SK-N-SH treated with all-trans-retinoic acid at 6 μM for 48 hours (cell line): Measurements from ENCODE around the gene GIMAP5.

Experiments
- ATAC-seq: fragments of 200-7000 bp; cut with Tn5 transposase; 3 replicates; pipeline ENCODE4 v1.9.1; 2020; ENCODE audit warnings: mild to moderate bottlenecking, moderate library complexity
- ARNTL ChIP-seq: fragments of 450-650 bp; formaldehyde crosslinking; IDR thresholded peaks from 2 replicates; pipeline ENCODE4 v1.5.0; 2020; ENCODE audit warnings: low read depth, mild to moderate bottlenecking, moderate library complexity, borderline replicate concordance
- BACH2 ChIP-seq: fragments of 250-450 bp; sonication (Bioruptor Pico); IDR thresholded peaks from 2 replicates; pipeline ENCODE4 v1.9.0; 2021; ENCODE audit warnings: mild to moderate bottlenecking, borderline replicate concordance
- CSDC2 ChIP-seq: fragments of 250-450 bp; sonication (Bioruptor Pico); IDR thresholded peaks from 2 replicates; pipeline ENCODE4 v1.5.0; 2020; ENCODE audit warnings: mild to moderate bottlenecking, moderate library complexity
- ESRRG ChIP-seq: fragments of 250-450 bp; sonication (Bioruptor Pico); IDR thresholded peaks from 2 replicates; pipeline ENCODE4 v1.6.1; 2021; ENCODE audit warnings: mild to moderate bottlenecking
- GLIS3 ChIP-seq: fragments of 250-450 bp; sonication (Bioruptor Pico); IDR thresholded peaks from 2 replicates; pipeline ENCODE4 v1.5.0; 2020; ENCODE audit warnings: mild to moderate bottlenecking, moderate library complexity
- ISL1 ChIP-seq: fragments of 250-450 bp; sonication (Bioruptor Pico); IDR thresholded peaks from 2 replicates; pipeline ENCODE4 v2.1.2; 2022; ENCODE audit warnings: mild to moderate bottlenecking, moderate library complexity
- OSR1 ChIP-seq: fragments of 250-450 bp; sonication (Bioruptor Pico); IDR thresholded peaks from 2 replicates; pipeline ENCODE4 v1.8.0; 2022; ENCODE audit warnings: moderate library complexity, mild to moderate bottlenecking, inconsistent platforms
- PATZ1 ChIP-seq: fragments of 250-450 bp; sonication (Bioruptor Pico); IDR thresholded peaks from 2 replicates; pipeline ENCODE4 v1.8.0; 2020; ENCODE audit warnings: mild to moderate bottlenecking, moderate library complexity, borderline replicate concordance
- POU6F1 ChIP-seq: fragments of 250-450 bp; sonication (Bioruptor Pico); IDR thresholded peaks from 2 replicates; pipeline ENCODE4 v1.8.0; 2021; ENCODE audit warnings: low read depth, mild to moderate bottlenecking, moderate library complexity, borderline replicate concordance
- PPARA ChIP-seq: fragments of 250-450 bp; sonication (Bioruptor Pico); IDR thresholded peaks from 2 replicates; pipeline ENCODE4 v1.5.0; 2020; ENCODE audit warnings: mild to moderate bottlenecking, borderline replicate concordance
- RARB ChIP-seq: fragments of 250-450 bp; sonication (Bioruptor Pico); IDR thresholded peaks from 2 replicates; pipeline ENCODE4 v1.8.0; 2021; ENCODE audit warnings: mild to moderate bottlenecking, moderate library complexity
- SNAI2 ChIP-seq: fragments of 250-450 bp; sonication (Bioruptor Pico); IDR thresholded peaks from 2 replicates; pipeline ENCODE4 v1.5.0; 2020; ENCODE audit warnings: mild to moderate bottlenecking, moderate library complexity
- TCF4 ChIP-seq: fragments of 250-450 bp; sonication (Bioruptor Pico); IDR thresholded peaks from 2 replicates; pipeline ENCODE4 v1.8.0; 2021; ENCODE audit warnings: mild to moderate bottlenecking, moderate library complexity, borderline replicate concordance
- TOX ChIP-seq: fragments of 250-450 bp; sonication (Bioruptor Pico); IDR thresholded peaks from 2 replicates; pipeline ENCODE4 v1.8.0; 2021; ENCODE audit warnings: mild to moderate bottlenecking, moderate library complexity, borderline replicate concordance
- ZC3H10 ChIP-seq: fragments of 250-450 bp; sonication (Bioruptor Pico); IDR thresholded peaks from 2 replicates; pipeline ENCODE4 v1.5.1; 2021; ENCODE audit warnings: mild to moderate bottlenecking, moderate library complexity
- ZFP3 ChIP-seq: fragments of 250-450 bp; sonication (Bioruptor Pico); IDR thresholded peaks from 2 replicates; pipeline ENCODE4 v1.5.0; 2020; ENCODE audit warnings: mild to moderate bottlenecking, moderate library complexity
- ZFP30 ChIP-seq: fragments of 450-650 bp; formaldehyde crosslinking; IDR thresholded peaks from 2 replicates; pipeline ENCODE4 v1.5.0; 2022; ENCODE audit warnings: mild to moderate bottlenecking, moderate library complexity
- ZNF70 ChIP-seq: fragments of 450-650 bp; formaldehyde crosslinking; IDR thresholded peaks from 2 replicates; pipeline ENCODE4 v1.5.0; 2020; ENCODE audit warnings: mild to moderate bottlenecking, moderate library complexity
- ZNF8 ChIP-seq: fragments of 450-650 bp; formaldehyde crosslinking; IDR thresholded peaks from 2 replicates; pipeline ENCODE4 v1.5.0; 2020; ENCODE audit warnings: mild to moderate bottlenecking, moderate library complexity
- TF ChIP-seq, protein P1 (sequence below): fragments of 250-450 bp; sonication (Bioruptor Pico); IDR thresholded peaks from 2 replicates; pipeline ENCODE4 v1.5.1; 2020; ENCODE audit warnings: low read depth, mild to moderate bottlenecking, moderate library complexity
- TF ChIP-seq, protein P2 (sequence below): fragments of 250-450 bp; sonication (Bioruptor Pico); IDR thresholded peaks from 2 replicates; pipeline ENCODE4 v1.5.1; 2021; ENCODE audit warnings: mild to moderate bottlenecking, moderate library complexity
- TF ChIP-seq, protein P3 (sequence below): fragments of 250-450 bp; sonication (Bioruptor Pico); IDR thresholded peaks from 2 replicates; pipeline ENCODE4 v1.5.0; 2020; ENCODE audit warnings: mild to moderate bottlenecking, moderate library complexity

Gene GIMAP5

GRCh38 chr7:150755473-150756099 is 18.4 kb downstream of the GIMAP5 start (continued):
- TF ChIP-seq, protein P1, sequence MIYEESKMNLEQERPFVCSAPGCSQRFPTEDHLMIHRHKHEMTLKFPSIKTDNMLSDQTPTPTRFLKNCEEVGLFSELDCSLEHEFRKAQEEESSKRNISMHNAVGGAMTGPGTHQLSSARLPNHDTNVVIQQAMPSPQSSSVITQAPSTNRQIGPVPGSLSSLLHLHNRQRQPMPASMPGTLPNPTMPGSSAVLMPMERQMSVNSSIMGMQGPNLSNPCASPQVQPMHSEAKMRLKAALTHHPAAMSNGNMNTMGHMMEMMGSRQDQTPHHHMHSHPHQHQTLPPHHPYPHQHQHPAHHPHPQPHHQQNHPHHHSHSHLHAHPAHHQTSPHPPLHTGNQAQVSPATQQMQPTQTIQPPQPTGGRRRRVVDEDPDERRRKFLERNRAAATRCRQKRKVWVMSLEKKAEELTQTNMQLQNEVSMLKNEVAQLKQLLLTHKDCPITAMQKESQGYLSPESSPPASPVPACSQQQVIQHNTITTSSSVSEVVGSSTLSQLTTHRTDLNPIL (CRISPR knock-in tag) = no peak
- TF ChIP-seq ZFP30 (CRISPR knock-in tag) (no peak), PATZ1 (CRISPR knock-in tag) (no peak), ESRRG (no peak), RARB (CRISPR knock-in tag) (no peak)

GRCh38 chr7:150756166-150756565 is 18.9 kb downstream of the GIMAP5 start:
- no peak for ATAC-seq
- no peak for TF ChIP-seq ZNF8 (CRISPR knock-in tag)
- TF ChIP-seq, protein P2, sequence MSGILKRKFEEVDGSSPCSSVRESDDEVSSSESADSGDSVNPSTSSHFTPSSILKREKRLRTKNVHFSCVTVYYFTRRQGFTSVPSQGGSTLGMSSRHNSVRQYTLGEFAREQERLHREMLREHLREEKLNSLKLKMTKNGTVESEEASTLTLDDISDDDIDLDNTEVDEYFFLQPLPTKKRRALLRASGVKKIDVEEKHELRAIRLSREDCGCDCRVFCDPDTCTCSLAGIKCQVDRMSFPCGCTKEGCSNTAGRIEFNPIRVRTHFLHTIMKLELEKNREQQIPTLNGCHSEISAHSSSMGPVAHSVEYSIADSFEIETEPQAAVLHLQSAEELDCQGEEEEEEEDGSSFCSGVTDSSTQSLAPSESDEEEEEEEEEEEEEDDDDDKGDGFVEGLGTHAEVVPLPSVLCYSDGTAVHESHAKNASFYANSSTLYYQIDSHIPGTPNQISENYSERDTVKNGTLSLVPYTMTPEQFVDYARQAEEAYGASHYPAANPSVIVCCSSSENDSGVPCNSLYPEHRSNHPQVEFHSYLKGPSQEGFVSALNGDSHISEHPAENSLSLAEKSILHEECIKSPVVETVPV (CRISPR knock-in tag) = no peak
- TF ChIP-seq ARNTL (CRISPR knock-in tag) = no peak
- no peak for TF ChIP-seq ZC3H10
- no peak for TF ChIP-seq CSDC2
- TF ChIP-seq, protein P3, sequence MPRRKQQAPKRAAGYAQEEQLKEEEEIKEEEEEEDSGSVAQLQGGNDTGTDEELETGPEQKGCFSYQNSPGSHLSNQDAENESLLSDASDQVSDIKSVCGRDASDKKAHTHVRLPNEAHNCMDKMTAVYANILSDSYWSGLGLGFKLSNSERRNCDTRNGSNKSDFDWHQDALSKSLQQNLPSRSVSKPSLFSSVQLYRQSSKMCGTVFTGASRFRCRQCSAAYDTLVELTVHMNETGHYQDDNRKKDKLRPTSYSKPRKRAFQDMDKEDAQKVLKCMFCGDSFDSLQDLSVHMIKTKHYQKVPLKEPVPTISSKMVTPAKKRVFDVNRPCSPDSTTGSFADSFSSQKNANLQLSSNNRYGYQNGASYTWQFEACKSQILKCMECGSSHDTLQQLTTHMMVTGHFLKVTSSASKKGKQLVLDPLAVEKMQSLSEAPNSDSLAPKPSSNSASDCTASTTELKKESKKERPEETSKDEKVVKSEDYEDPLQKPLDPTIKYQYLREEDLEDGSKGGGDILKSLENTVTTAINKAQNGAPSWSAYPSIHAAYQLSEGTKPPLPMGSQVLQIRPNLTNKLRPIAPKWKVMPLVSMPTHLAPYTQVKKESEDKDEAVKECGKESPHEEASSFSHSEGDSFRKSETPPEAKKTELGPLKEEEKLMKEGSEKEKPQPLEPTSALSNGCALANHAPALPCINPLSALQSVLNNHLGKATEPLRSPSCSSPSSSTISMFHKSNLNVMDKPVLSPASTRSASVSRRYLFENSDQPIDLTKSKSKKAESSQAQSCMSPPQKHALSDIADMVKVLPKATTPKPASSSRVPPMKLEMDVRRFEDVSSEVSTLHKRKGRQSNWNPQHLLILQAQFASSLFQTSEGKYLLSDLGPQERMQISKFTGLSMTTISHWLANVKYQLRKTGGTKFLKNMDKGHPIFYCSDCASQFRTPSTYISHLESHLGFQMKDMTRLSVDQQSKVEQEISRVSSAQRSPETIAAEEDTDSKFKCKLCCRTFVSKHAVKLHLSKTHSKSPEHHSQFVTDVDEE = no peak
- TF ChIP-seq PATZ1 (CRISPR knock-in tag) = no peak

GRCh38 chr7:150756858-150757257 is 19.6 kb downstream of the GIMAP5 start:
- ATAC-seq = peak; percentile 71; the same call in 2 of the 3 replicates

More at GRCh38 chr7:150756858-150757257, 19.6 kb downstream of the GIMAP5 start:
- TF ChIP-seq SNAI2 (no peak), TOX (CRISPR knock-in tag) (no peak), ZNF8 (CRISPR knock-in tag) (no peak), OSR1 (CRISPR knock-in tag) (no peak), TCF4 (CRISPR knock-in tag) (no peak), ZFP3 (CRISPR knock-in tag) (no peak), BACH2 (CRISPR knock-in tag) (no peak), GLIS3 (CRISPR knock-in tag) (no peak), POU6F1 (no peak), ESRRG (no peak), ZNF70 (no peak), ZC3H10 (no peak), PPARA (CRISPR knock-in tag) (no peak), ISL1 (CRISPR knock-in tag) (no peak)
- TF ChIP-seq, protein P1 (CRISPR knock-in tag) = no peak
- TF ChIP-seq, protein P3 = no peak
